HG03378 (cell line): ENCODE results near the gene BST1.

Experiments used
- ATAC-seq: cut with Tn5 transposase; IDR thresholded peaks from one replicate; pipeline ENCODE4 v1.9.1; 2021; ENCODE audit warnings: mild to moderate bottlenecking, moderate library complexity; ENCODE audit not compliant: unreplicated experiment

Gene BST1, protein sequence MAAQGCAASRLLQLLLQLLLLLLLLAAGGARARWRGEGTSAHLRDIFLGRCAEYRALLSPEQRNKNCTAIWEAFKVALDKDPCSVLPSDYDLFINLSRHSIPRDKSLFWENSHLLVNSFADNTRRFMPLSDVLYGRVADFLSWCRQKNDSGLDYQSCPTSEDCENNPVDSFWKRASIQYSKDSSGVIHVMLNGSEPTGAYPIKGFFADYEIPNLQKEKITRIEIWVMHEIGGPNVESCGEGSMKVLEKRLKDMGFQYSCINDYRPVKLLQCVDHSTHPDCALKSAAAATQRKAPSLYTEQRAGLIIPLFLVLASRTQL

DNA sequence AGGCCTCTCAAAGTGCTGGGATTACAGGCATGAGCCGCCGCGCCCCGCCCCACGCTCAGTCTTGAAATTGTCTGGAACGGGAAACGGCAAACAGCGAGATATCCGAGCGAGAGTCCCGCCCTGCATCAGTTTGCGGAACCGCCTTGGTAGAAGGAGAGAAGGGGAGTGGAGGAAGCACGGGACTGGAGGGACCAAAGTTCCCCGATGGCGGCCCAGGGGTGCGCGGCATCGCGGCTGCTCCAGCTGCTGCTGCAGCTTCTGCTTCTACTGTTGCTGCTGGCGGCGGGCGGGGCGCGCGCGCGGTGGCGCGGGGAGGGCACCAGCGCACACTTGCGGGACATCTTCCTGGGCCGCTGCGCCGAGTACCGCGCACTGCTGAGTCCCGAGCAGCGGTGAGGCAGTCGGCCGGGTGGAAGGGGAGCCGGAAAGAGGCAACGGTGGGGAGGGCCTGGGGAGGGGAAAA is at the start of gene BST1:
Gene BST1, plus strand, starts transcription at position 125 of the 463 bp plus-strand sequence. Its CDS starts 80 bp downstream, at position 205.
- peak; percentile 59 for ATAC-seq

DNA sequence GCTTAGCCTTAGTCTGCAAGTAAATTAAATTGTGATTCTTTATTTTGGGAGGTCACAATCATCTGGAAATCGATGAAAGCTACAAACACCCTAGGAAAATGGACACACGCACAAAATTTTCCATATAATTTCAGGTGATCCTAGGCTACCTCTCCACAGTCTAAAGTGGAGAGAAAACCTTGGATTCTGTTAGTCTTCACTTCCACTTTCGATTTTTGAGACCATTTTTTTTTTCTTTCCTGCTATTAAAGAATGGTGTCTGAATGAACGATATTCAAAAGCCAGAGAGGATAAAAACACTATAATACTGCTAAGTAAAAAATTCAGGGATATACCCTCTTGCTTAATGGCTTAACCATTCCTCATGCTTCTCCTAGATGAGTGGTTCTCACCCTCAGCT is 49.4 kb upstream of the BST1 start:
- no peak for ATAC-seq

DNA sequence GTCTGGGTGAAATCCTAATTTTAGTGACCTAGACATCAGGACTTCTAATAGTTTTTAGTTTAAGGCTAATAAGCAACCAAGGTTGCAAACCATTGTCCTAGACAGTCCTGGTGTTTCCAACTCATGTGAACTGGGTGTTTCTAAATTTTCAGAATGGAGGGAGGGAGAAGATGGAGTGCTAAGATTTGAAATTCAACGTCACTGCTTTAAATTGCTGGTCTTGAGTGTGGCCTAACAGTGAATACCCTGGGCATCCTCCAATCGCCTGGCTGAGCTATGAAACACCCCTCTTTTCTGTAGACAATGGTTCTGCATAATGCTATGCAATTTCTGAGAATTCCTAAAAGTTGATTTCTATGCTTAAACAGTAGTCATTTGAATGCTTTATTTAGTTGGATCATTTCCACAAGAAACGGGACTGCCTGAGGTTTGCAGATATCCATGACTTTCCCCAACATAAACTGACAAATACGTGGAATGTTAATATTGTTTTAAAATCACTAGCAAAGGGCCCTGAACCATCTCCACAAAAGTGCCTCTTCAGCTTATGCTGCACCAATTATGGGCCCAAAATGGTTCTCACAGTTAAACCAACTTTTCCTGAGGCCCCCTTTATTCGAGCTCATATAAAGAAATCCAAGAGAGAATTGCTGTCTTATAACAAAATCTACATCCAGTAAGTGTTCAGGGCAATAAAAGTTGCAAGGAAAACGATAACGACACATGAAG is 48.8 kb upstream of the BST1 start:
- peak; percentile 37 for ATAC-seq

DNA sequence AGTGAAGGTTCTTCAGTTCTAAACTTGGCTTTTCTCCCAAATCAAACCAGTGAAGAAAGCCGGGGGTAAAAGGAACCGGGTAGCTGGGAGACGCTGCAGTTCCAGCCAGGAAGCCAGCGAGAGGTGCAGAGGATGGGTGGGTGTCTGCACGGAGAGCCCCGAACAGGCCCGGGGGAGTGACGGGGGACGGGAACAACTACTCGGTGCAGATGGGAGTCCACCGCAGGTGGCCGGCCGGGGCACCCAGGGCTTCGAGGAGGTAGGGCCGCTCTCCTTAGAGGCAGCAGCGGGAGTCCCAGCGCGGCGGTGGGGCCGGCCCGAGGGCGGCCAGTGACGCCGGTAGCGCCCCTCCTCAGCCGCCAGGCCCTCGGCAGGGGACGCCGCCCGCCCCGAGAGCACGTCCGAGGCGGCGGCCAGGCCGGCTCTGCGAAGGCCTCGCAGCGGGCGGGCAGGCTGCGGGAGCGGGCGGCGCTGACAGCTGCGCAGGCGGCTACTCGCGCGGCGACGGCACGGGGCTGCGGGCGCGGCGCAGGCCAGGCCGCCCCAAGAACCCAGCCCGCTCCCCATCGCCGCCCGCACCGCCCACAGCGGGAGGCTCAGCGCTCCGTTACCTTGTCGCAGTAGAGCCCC is 48.2 kb upstream of the BST1 start:
- peak; percentile 43 for ATAC-seq

DNA sequence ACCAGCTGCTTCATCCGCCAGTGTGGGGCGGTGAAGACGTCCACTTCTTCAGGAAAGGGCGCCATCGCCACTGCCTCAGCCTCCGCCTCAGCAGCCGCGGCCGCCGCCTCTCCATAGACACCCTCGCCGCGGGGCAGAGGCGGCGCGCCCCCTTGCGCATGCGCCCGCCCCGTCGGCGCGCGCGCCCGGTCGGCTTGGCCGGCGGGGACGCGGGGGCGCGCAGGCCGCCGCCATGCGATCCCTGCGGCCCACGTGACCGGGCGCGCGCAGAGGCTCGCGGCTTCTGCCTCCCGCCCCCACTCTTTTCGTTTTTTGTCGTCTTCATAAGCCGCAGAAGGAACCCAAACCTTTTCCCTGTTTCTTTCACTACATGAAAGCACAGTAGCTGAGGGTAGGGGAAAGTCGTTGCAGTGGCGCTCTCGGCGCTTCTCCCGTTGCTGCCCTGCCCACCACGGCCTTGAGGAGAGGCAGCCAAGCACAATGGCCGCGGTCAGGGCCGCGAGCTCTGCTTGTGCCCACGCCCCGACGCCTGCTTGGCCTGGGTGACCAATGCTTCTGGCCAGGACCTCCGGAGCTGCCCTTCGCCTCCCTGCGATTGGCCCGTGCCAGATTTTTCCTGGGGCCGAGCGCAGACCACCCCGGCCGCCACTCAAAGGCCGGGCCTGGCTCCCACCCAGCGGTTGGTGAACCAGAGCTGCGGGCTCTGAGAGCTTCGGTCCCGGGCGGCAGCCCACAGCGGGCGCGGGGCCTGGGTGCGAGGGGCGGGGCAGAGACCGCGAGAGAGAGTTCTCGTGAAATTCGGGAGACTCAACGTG is 47.4 kb upstream of the BST1 start, which contains the start of gene FBXL5:
Gene FBXL5, minus strand, starts transcription at position 135 of the 815 bp plus-strand sequence. Its CDS starts 70 bp downstream, at position 65.
- peak; percentile 54 for ATAC-seq

DNA sequence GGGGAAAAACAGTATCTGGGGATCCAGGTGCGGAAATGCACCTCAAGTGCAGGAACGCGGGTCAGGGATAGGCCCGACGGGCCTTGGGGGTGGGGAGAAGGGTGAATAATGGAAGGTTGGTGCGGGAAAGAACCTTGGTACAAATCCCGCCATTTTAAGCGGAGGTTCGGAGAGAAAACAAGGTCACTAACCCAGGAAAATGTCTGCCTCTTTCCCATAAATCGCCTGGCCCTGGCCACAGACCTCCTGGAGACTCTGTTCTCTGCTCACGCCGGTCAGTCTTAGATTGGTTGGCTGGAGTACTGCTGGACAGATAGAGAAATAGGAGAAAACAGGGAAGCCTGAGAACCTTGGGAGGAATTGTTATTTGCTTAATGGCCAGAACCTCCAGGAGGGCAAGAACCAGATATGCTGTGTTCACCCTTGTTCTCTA is 46.8 kb upstream of the BST1 start:
- ATAC-seq, result no peak

DNA sequence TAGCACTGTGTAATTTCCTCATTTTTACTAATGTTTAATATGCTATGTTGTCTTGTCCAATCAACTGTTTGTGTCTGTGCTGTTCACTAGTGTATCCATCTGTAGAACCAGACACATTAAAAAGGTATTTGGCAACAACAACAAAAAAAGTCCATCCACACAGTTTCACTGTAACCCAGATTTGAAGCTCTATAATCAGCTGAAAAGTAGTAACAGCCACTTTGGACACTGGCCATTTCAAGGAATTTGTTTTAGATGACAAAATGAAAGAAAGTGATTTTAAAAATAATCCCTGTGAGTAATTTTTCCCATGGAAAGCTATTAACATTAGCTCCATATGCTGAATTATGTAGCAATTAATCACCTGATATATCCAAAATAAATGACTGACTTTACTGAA is 45.5 kb upstream of the BST1 start:
- no peak for ATAC-seq

DNA sequence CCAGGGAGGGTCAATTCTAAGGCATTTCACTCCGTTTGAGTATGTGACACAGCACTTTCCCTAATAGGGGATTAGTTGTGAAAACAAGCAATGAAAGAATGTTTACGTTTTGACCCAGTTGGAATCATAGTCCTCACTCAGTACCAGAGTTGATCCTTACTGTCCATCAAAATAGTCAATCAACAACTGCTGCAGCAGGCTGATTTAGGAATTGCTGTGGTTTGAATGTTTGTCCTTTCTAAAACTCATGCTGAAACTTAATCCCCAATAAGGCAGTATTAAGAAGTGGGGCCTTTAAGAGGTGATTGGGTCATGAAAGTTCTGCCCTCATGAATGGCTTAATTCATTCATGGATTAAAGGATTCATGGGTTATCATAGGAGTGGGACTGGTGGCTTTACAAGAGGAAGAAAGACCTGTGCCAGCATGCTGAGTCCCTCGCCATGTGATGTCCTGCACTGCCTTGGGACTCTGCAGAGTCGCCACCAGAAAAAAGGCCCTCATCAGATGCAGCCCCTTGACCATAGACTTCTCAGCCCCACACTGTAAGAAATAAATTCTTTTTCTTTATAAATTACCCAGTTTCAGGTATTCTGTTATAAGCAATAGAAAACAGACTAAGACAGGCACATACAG is 44.6 kb upstream of the BST1 start:
- no peak for ATAC-seq

DNA sequence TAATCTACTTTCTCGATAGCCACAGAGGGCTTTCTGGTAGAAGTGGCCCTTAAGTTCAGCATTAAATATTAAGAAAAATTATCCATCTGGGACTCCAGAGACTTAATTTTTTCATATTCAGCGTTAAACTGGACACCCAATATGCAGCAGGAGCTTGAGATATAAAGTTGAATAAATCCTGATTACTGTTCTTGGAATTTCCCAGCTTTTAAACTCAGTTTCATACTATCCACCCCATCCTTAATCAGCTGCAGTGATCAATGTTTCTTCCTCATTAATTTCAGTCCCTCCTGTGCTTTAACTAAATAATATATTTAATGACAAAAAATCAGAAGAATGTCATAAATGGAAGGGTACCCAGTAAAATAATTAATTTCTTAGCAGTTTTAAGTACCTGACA is 44.1 kb upstream of the BST1 start:
- ATAC-seq, result no peak

DNA sequence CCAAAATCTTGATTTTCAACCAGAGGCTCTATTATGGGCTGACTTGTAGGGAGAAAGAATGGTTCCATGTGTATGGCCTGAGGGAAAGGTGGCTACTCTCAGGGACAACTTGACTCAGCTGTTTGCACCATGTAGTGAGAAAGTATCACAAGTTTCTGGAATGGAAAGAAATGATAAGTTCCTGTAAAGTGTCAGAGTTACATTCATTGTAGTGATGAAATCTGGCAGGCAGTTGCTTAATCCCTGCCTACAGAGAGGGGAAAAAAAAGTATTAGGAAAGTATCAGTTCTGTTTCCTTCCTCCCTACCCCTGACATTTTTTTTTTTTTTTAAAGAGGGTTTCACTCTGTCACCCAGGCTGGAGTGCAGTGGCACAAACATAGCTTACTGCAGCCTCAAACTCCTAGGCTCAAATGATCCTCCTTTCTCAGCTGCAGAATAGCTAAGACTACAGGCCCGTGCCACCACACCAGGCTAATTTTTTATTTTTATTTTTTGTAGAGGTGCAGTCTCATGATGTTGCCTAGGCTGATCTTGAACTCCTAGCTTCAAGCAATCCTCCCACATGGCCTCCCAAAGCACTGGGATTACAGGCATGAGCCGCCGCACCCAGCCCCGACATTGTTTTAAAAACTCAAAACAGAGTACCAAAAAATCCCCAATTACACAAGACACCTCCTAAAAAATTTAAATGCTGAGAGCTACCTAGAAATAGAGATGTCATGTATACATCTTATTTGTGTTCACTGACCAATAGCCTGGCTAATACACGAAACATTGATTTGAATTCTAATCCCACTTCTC is 42.9 kb upstream of the BST1 start:
- no peak for ATAC-seq

DNA sequence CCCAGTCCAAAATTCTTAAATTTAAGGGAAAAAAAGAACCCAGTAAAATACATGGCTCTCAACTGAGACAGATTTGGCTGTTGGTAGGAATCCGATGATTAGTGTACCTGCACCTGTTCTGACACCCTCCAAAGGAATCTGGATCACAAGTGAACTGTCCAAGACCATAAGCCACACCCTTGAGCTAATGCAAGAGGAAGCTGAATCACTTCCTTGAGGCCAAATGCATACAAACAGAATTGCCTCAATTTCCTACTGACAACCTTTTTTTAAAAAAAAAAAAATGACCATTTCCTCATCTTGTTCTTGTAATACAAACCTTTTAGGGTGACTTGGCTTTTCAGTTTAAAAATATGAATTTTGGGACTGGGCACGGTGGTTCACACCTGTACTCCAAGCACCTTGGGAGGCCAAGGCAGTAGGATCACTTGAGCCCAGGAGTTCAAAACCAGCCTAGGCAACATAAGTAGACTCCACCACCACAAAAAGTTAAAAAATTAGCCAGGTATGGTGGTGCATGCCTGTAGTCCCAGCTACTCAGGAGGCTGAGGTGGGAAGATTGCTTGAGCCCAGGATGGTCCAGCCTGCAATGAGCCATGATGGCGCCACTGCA is 37.0 kb upstream of the BST1 start:
- no peak for ATAC-seq

DNA sequence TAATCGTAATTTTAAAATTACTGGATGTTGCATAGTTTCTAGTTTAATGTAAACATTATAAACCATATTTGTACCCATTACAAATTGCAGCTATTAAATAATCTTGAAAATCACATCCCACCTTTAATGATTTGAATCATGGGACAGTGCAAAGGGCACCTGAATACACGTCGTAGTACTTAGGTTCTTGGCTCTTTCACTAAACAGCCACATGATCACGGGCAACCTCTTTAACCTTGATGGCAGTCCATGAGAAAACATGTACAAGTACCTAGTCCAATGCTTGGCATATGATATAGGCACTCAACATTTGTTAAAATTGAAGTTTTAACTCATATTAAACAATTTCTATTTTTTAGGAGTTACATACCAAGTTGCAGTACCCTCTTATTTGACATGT is 35.9 kb upstream of the BST1 start:
- no peak for ATAC-seq

DNA sequence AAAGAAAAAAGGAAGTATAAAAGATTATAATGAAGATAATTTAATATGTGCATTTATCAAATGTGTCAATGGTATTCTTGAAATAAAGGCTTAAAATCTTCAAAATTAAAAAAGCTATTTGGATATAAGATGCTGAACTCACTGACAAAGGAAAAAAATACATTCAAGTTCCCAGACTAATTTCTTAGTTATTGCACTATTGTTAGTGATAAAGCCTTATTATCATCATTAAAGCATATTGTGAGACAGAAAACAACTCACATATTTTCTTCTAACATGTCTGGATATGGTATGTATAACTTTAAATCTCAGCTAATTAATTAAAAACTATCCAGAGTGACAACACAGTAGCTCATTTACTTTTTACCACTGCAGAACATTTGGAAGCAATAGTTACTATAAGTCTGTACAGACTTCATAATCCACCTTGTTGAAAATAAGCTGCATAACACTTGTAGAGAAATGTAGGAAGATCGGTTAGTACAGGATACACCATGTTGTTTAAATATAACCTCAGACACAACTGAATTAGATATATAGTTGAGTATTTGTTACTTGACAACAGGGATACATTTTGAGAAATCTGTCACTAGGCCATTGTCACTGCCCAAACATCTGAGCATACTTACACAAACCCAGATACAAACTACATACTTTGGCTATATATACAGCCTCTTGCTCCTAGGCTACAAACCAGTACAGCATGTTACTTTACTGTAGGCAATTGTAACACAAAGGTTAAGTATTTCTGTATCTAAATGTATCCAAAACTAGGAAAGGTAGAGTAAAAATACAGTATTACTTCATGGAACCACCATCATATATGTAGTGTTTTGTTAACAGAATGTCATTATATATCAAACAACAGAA is 34.1 kb upstream of the BST1 start:
- no peak for ATAC-seq

DNA sequence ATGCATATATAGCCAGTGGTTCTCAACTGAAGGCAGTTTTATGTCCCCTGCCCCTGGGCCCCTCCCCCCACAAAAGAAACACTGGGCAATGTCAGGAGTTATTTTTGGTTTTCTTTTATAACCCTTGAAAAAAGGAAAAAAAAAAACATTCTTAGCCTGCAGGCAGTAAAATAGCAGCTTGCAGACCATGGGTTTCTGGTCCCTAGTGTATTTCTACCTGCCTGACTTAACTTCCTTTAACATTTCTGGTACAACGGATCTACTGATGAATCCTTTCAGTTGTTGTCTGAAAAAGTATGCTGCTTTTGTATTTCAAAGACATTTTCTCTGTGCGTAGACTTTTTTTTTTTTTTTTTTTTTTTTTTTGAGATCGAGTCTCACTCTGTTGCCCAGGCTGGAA is 32.3 kb upstream of the BST1 start:
- no peak for ATAC-seq

DNA sequence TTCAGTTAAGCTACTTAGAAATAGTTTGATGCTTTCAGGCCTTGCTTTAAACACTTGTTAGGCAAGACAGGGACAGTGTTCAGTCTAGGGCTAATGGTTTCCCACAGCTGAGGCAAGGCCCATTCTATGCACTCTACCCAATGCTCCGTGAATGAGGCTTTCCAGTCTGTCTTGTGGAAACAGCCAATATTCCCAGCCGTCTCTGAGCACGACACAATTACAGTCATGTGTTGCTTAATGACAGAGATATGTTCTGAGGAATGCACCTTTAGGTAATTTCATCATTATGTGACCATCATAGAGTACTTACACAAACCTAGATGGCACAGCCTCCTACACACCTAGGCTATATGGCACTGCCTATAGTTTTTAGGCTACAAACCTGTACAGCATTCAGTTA is 30.8 kb upstream of the BST1 start:
- ATAC-seq, result no peak

DNA sequence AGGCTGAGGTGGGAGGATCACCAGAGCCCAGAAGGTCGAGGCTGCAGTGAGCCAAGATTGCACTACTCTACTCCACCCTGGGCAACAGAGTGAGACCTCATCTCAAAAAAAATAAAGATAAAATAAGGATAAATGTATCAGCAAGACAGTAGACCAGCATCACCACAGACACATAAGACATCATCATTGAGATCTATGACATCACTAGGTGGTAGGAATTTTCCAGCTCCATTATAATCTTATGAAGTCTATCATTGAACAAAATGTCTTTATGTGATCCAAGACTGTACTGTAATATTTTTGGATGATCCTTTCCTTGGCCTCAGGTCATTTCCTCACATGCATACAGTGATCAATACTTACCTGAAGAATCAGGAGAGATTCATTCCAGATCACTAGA is 29.5 kb upstream of the BST1 start:
- no peak for ATAC-seq

DNA sequence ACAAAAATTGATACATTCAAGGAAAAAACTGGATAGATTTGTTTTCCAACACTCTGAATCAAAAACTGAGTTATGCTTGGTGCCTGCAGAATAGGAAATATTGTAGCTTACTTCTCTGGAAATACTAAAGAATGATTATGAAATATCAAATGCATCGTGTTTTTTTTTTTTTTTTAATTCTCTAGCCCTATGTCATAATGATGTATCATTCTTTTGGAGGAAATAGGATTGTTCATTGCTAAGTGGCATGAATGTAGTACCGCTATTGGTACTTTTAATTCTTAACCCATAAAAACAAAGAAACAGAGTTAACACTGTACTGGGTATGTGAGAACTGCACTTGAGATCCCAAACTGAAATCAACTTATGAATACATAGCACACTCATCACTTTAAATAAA is 28.8 kb upstream of the BST1 start:
- ATAC-seq, result no peak

DNA sequence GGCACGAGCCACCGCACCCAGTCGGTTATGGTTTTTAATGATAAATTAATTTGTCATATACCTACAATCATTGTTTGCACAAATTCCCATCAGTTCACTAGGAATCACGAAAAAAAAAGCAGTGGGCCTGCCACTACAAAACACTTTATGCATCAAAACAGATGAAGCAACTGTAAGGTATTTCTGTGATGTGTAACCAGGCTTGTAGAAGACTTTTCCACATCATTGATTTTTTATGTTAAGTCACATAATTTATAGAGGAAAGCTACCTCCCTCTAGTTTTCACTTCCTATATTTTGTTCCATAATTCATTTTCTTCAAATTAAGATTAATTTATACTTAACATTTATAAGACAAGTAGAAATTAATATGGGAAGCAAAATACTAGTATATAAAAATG is 27.9 kb upstream of the BST1 start:
- no peak for ATAC-seq
